Measurements from ENCODE around the gene PRKG1.

PRKG1 gene

DNA sequence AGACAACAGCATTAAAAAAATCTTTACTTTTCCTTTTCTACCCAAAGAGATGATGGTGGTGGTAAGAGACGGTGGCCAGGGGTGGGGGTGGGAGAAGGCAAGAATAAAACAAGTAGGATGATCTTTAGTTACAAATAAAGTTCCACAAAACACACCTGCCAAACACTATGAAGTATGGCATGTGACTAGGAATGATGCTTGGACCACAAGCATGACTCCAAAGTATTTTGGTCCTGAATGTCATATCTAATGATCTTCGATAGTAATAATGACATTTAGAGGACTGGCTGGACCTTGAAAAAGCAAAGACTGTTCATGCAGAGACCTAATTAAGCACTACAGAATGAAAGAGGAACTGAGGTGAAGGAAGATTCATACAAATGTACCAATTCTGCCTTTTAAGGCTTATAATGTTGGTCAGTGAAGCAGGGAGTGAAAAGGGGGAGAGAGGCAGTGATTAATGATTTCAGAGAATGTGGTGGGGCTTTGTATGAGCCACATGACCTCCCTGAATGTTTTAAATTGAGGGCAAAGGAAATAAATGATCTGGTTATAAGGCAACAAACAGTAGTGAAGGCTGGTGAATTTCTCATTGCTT, 1210.2 kb downstream of the PRKG1 start:
- Histone ChIP-seq H3K9me3 (ENCODE audit: control insufficient read depth, insufficient read depth, low read length) (no peaks in the 10 kb centered on the region), H3K27me3 (ENCODE audit: control insufficient read depth, insufficient read depth, low read length) (no peaks in the 10 kb centered on the region), H3K36me3 (ENCODE audit: control insufficient read depth, insufficient read depth, low read length) (no peaks in the 10 kb centered on the region), H3K4me1 (ENCODE audit: control insufficient read depth, insufficient read depth, low read length) (no peaks in the 10 kb centered on the region), H3K4me3 (ENCODE audit: low read depth, low read length) (no peak overlapping the region), H3K9ac (ENCODE audit: low read depth, low read length) (no peak overlapping the region)

DNA sequence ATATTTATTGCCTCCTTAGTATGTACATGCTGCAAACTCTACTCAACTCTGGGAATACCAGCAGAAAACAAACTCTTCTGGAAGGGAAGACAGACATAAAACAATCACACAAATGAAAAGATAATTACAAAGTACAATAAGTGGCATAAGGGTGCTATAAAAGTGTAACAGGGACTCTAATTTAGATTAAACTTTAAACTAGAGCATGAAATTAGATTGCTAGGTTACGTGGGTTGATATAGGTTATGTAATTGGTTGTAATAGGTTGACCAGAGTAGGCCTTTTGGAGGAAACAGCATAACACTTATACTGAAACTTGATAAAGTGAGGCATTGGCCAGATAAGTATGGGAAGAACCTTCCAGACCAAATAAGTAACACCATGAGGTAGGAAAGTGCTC, 1213.6 kb downstream of the PRKG1 start:
- H3K4me3 ChIP-seq (ENCODE audit: low read depth, low read length): no peak overlapping the region
- no peaks in the 10 kb centered on the region for H3K27me3 ChIP-seq (ENCODE audit: control insufficient read depth, insufficient read depth, low read length)
- no peaks in the 10 kb centered on the region for H3K36me3 ChIP-seq (ENCODE audit: control insufficient read depth, insufficient read depth, low read length)
- H3K9me3 ChIP-seq (ENCODE audit: control insufficient read depth, insufficient read depth, low read length): no peaks in the 10 kb centered on the region
- H3K9ac ChIP-seq (ENCODE audit: low read depth, low read length): no peak overlapping the region
- no peaks in the 10 kb centered on the region for H3K4me1 ChIP-seq (ENCODE audit: control insufficient read depth, insufficient read depth, low read length)

DNA sequence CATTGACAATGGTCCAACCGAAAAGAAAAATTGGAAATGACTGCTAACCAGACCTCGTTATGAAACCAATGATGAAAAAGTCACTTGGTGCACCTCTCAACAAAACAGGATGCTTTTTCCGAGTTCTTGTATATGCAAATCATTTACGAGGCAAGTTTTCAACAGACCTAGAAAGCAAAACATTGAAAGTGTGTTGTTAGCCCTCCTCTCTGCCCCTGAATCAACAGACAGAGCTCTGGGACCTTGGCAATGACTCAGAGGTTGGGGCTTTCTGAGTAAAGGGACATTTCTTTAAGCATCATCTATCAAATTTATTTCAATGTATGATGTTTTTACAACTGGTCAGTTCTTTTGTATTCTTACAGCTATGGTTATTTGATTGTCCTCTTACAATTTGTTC, 1223.5 kb downstream of the PRKG1 start:
- Histone ChIP-seq H3K9me3 (ENCODE audit: control insufficient read depth, insufficient read depth, low read length) (no peaks in the 10 kb centered on the region), H3K36me3 (ENCODE audit: control insufficient read depth, insufficient read depth, low read length) (no peaks in the 10 kb centered on the region), H3K9ac (ENCODE audit: low read depth, low read length) (no peak overlapping the region), H3K4me3 (ENCODE audit: low read depth, low read length) (no peak overlapping the region), H3K27me3 (ENCODE audit: control insufficient read depth, insufficient read depth, low read length) (no peaks in the 10 kb centered on the region), H3K4me1 (ENCODE audit: control insufficient read depth, insufficient read depth, low read length) (no peaks in the 10 kb centered on the region)

DNA sequence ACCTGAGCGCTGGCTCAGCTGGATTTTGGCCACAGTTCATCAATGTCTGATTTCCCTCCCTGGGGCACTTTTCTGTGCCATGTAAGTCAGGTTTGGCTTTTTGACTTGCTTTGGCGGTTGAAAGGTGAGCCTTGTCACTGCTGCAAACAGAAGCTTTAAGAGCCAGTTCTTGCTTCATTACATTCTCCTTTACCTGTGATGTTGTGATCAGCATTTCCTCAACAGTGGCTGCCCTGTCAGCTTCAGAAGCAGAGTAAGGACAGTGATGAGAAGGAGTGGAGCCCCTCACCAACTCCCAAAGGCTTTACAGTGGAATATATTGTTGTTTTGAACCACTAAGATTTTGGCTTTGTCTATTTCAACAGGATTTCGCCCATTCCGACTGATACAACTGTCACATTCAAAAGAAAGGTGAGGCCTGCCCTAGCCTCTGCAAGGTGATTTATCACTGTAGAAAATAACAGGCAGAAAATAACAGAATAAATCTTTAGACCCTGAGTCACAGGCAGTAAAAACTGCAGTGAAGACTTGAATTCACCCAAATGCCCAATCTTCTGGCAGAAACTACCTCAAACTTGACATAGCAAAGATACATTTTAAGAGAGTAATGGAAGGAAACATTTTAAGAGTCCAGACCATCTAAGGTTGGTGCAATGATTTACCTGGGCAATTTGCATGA, 1226.5 kb downstream of the PRKG1 start:
- H3K4me1 ChIP-seq (ENCODE audit: control insufficient read depth, insufficient read depth, low read length): no peaks in the 10 kb centered on the region
- no peak overlapping the region for H3K9ac ChIP-seq (ENCODE audit: low read depth, low read length)
- no peaks in the 10 kb centered on the region for H3K9me3 ChIP-seq (ENCODE audit: control insufficient read depth, insufficient read depth, low read length)
- no peaks in the 10 kb centered on the region for H3K27me3 ChIP-seq (ENCODE audit: control insufficient read depth, insufficient read depth, low read length)
- no peak overlapping the region for H3K4me3 ChIP-seq (ENCODE audit: low read depth, low read length)
- H3K36me3 ChIP-seq (ENCODE audit: control insufficient read depth, insufficient read depth, low read length): no peaks in the 10 kb centered on the region

- H3K36me3 ChIP-seq (ENCODE audit: control insufficient read depth, insufficient read depth, low read length): no peaks in the 10 kb centered on the region
- no peaks in the 10 kb centered on the region for H3K9me3 ChIP-seq (ENCODE audit: control insufficient read depth, insufficient read depth, low read length)
- H3K27me3 ChIP-seq (ENCODE audit: control insufficient read depth, insufficient read depth, low read length): peaks cover 52% of the 10 kb centered on the region
- H3K9ac ChIP-seq (ENCODE audit: low read depth, low read length): peak overlapping the region; percentile 39
- peak overlapping the region; percentile 66 for H3K4me3 ChIP-seq (ENCODE audit: low read depth, low read length)
- H3K4me1 ChIP-seq (ENCODE audit: control insufficient read depth, insufficient read depth, low read length): peaks cover 2% of the 10 kb centered on the region
Measured at GRCh38 chr10:52308251-52309031, 1234.2 kb downstream of the PRKG1 start.

DNA sequence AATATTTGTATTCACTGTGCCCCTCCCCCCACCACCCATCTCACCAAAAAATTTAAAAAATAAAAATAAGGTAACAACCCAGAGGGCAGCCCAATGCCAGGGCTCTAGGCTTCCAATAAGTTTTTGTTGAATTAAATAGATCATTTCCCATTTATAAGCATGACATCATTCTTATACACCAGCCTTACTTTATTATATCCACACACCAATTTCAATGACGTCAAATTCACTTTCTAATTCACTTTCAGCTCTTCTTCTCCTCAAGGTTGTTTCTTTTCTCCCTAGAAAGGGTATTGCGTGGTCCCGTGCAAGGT, 1238.6 kb downstream of the PRKG1 start:
- Histone ChIP-seq H3K9me3 (ENCODE audit: control insufficient read depth, insufficient read depth, low read length) (no peaks in the 10 kb centered on the region), H3K4me1 (ENCODE audit: control insufficient read depth, insufficient read depth, low read length) (peaks cover 2% of the 10 kb centered on the region), H3K27me3 (ENCODE audit: control insufficient read depth, insufficient read depth, low read length) (peaks cover 86% of the 10 kb centered on the region), H3K36me3 (ENCODE audit: control insufficient read depth, insufficient read depth, low read length) (no peaks in the 10 kb centered on the region), H3K9ac (ENCODE audit: low read depth, low read length) (no peak overlapping the region), H3K4me3 (ENCODE audit: low read depth, low read length) (peak overlapping the region; percentile 66)

- peak overlapping the region; percentile 66 for H3K4me3 ChIP-seq (ENCODE audit: low read depth, low read length)
- no peaks in the 10 kb centered on the region for H3K36me3 ChIP-seq (ENCODE audit: control insufficient read depth, insufficient read depth, low read length)
- peaks cover 2% of the 10 kb centered on the region for H3K4me1 ChIP-seq (ENCODE audit: control insufficient read depth, insufficient read depth, low read length)
- H3K27me3 ChIP-seq (ENCODE audit: control insufficient read depth, insufficient read depth, low read length): peaks cover 89% of the 10 kb centered on the region
- H3K9ac ChIP-seq (ENCODE audit: low read depth, low read length): no peak overlapping the region
- H3K9me3 ChIP-seq (ENCODE audit: control insufficient read depth, insufficient read depth, low read length): no peaks in the 10 kb centered on the region
Measured at GRCh38 chr10:52313256-52313932, 1239.1 kb downstream of the PRKG1 start.

GRCh38 chr10:52313933-52314821, 1239.9 kb downstream of the PRKG1 start, which contains the start of gene DKK1:
Gene DKK1, plus strand, starts transcription at chr10:52314281. Its CDS starts 154 bp downstream, at chr10:52314435.
- no peaks in the 10 kb centered on the region for H3K36me3 ChIP-seq (ENCODE audit: control insufficient read depth, insufficient read depth, low read length)
- H3K4me3 ChIP-seq (ENCODE audit: low read depth, low read length): peak within 1 kb of the TSS; percentile 66
- peaks cover 85% of the 10 kb centered on the region for H3K27me3 ChIP-seq (ENCODE audit: control insufficient read depth, insufficient read depth, low read length)
- no peaks in the 10 kb centered on the region for H3K9me3 ChIP-seq (ENCODE audit: control insufficient read depth, insufficient read depth, low read length)
- peaks cover 2% of the 10 kb centered on the region for H3K4me1 ChIP-seq (ENCODE audit: control insufficient read depth, insufficient read depth, low read length)
- no peak within 1 kb of the TSS for H3K9ac ChIP-seq (ENCODE audit: low read depth, low read length)

DNA sequence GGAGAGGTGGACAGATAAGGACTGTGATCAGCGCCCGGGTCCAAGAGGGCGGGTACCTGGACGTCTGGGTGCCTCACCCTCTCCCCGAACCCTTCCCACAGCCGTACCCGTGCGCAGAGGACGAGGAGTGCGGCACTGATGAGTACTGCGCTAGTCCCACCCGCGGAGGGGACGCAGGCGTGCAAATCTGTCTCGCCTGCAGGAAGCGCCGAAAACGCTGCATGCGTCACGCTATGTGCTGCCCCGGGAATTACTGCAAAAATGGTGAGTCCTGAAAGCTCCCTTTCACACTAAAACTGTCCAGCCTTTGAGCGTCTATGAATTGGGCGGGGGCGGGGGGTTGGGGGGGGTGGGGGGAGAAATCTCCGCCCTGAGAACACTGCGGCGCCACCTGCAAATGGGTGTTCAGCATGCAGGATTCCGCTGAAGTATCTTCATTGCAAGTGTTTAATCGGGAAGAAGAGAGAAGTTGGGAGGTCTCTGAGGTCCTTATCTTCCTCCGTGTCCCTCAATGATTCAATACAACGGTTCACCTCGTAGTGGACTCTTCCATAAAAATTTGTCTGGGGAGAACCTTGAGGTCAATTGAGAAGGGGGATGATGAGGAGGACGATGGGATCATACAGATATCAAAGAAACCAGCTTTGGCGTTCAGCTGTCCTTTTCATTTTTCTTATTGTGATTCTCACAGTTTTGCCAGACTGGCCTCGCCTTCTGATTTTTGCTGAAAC, 1240.7 kb downstream of the PRKG1 start:
- H3K9me3 ChIP-seq (ENCODE audit: control insufficient read depth, insufficient read depth, low read length): no peaks in the 10 kb centered on the region
- H3K4me3 ChIP-seq (ENCODE audit: low read depth, low read length): peak overlapping the region; percentile 66
- H3K9ac ChIP-seq (ENCODE audit: low read depth, low read length): no peak overlapping the region
- H3K36me3 ChIP-seq (ENCODE audit: control insufficient read depth, insufficient read depth, low read length): no peaks in the 10 kb centered on the region
- peaks cover 77% of the 10 kb centered on the region for H3K27me3 ChIP-seq (ENCODE audit: control insufficient read depth, insufficient read depth, low read length)
- peaks cover 2% of the 10 kb centered on the region for H3K4me1 ChIP-seq (ENCODE audit: control insufficient read depth, insufficient read depth, low read length)

DNA sequence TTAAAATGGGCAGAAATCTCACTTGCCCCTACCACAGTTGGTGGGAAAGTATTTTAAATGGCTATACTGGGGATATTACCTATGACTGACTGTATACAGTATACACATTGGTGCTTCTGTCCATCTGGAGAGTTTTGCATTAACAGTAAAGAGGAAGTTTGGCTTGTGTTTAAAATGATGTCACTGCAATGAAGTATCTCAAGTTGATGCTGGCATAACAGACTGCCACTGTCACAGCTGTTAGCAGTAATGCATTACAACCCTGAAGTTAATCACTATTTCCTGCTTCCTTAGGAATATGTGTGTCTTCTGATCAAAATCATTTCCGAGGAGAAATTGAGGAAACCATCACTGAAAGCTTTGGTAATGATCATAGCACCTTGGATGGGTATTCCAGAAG, 1241.7 kb downstream of the PRKG1 start:
- H3K9ac ChIP-seq (ENCODE audit: low read depth, low read length): no peak overlapping the region
- H3K27me3 ChIP-seq (ENCODE audit: control insufficient read depth, insufficient read depth, low read length): peaks cover 67% of the 10 kb centered on the region
- H3K4me3 ChIP-seq (ENCODE audit: low read depth, low read length): no peak overlapping the region
- H3K4me1 ChIP-seq (ENCODE audit: control insufficient read depth, insufficient read depth, low read length): peaks cover 2% of the 10 kb centered on the region
- no peaks in the 10 kb centered on the region for H3K9me3 ChIP-seq (ENCODE audit: control insufficient read depth, insufficient read depth, low read length)
- no peaks in the 10 kb centered on the region for H3K36me3 ChIP-seq (ENCODE audit: control insufficient read depth, insufficient read depth, low read length)
